ENCODE measurements around the gene ARPC5L.

DNA sequence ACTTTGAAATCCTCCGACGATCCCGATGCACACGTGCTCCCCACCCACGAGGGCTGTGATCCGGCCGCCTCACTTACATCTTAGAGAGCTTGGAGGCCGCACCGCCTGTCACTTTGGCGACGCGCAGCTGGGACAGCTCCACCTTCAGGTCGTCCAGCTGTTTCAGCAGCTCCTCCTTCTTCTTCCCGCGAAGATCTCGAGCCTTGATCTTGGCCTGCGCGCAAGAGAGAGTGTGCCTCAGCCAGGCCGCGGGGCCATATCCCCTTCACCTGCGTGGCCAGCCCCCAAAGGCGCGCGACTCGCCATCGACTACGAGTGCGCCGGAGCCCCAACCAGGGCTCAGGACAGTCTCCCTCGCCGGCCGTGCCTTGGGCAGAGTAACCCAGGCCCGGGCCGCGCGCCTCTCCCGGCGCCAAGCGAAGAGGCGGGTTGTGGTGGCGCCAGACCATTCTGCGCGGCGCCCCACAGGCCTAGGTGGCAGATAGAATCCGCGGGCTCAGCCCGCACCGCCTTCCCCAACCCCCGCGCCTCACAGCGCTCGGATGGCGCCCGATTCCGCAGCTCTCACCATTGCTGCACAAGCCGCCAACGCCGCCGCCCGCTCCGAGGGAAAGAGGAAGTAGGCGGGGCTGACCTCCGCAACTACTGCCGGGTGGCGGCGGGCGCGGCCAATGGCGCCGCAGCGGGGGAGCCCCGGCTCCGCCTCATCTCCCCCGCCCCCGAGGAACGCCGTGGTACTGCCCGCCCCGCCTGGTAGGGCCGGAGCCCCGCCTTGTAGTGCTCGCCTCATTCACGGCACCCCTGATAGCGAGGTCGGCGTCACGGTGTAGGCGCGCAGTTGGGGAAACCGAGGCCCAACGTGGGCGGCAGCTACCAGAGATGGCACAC, at the start of gene ARPC5L, which contains the start of gene RPL35:
- TF ChIP-seq, protein P1, sequence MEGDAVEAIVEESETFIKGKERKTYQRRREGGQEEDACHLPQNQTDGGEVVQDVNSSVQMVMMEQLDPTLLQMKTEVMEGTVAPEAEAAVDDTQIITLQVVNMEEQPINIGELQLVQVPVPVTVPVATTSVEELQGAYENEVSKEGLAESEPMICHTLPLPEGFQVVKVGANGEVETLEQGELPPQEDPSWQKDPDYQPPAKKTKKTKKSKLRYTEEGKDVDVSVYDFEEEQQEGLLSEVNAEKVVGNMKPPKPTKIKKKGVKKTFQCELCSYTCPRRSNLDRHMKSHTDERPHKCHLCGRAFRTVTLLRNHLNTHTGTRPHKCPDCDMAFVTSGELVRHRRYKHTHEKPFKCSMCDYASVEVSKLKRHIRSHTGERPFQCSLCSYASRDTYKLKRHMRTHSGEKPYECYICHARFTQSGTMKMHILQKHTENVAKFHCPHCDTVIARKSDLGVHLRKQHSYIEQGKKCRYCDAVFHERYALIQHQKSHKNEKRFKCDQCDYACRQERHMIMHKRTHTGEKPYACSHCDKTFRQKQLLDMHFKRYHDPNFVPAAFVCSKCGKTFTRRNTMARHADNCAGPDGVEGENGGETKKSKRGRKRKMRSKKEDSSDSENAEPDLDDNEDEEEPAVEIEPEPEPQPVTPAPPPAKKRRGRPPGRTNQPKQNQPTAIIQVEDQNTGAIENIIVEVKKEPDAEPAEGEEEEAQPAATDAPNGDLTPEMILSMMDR (conservative IDR thresholded peaks at IDR 0.05; ENCODE audit: low read depth, low read length), result no peak; the same call in 1 of the 2 replicates
- TF ChIP-seq EZH2 (IDR thresholded peaks at IDR 0.05; ENCODE audit: low read length, unreplicated experiment), result no peak

Data from PC-3 (cell line).